Measurements from ENCODE around the gene HSPA1L. TPM values are rescaled to one million over a fixed set of nuclear protein-coding genes. Genes with fewer than 3 reads are reported as not detected.

The HSPA1L gene
- total and polyA plus RNA-seq, 2 experiments from 2014 or later: 0.44 to 0.83 TPM

DNA sequence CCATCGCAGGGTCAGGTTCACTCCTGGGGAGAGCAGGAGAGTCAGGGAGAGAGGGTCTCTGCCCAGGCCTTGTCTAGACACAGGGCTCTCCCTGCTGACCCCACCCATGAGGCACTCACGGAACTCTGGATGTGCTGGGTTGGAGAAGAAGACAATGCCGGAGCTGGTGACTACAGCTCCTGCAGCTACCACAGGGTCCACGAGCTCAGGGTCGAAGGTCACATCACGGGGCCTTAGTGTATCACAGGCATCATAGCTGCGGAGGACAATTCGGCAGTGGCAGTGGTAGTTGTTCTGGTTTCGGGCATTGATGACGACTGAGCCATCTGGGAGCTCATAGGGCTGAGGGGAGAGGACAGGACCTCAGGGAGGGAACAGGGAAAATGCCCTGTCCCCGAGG lies 44.8 kb upstream of the HSPA1L start:
- Histone ChIP-seq H4K20me1 (replicated peaks; ENCODE audit: insufficient read depth) (peaks cover 3% of the 10 kb centered on the region; the same call in 1 of the 2 replicates), H3K4me1 (ENCODE audit: insufficient read depth) (peaks cover 12% of the 10 kb centered on the region; the same call in 1 of the 2 replicates), H3K36me3 (ENCODE audit: insufficient read depth) (no peaks in the 10 kb centered on the region), H3F3A (replicated peaks; ENCODE audit: low read depth) (peaks cover 12% of the 10 kb centered on the region; the same call in 1 of the 2 replicates), H3K9me2 (ENCODE audit: insufficient read depth) (no peaks in the 10 kb centered on the region), H3K4me2 (no peak overlapping the region), H3K27me3 (ENCODE audit: insufficient read depth) (no peaks in the 10 kb centered on the region), H3K27ac (ENCODE audit: low read depth) (no peak overlapping the region), H2AFZ (no peak overlapping the region), H3K79me2 (replicated peaks; ENCODE audit: insufficient read depth) (peaks cover 8% of the 10 kb centered on the region; the same call in 1 of the 2 replicates), H3K4me3 (no peak overlapping the region)
- H3K4me3 Mint-ChIP-seq: no peak overlapping the region
- H3K9me3 Mint-ChIP-seq: peaks cover 12% of the 10 kb centered on the region
- H3K36me3 Mint-ChIP-seq (ENCODE audit: low read depth): peaks cover 28% of the 10 kb centered on the region
- no peak for DNase-seq (ENCODE audit: low spot score)
- TF ChIP-seq, protein P1, sequence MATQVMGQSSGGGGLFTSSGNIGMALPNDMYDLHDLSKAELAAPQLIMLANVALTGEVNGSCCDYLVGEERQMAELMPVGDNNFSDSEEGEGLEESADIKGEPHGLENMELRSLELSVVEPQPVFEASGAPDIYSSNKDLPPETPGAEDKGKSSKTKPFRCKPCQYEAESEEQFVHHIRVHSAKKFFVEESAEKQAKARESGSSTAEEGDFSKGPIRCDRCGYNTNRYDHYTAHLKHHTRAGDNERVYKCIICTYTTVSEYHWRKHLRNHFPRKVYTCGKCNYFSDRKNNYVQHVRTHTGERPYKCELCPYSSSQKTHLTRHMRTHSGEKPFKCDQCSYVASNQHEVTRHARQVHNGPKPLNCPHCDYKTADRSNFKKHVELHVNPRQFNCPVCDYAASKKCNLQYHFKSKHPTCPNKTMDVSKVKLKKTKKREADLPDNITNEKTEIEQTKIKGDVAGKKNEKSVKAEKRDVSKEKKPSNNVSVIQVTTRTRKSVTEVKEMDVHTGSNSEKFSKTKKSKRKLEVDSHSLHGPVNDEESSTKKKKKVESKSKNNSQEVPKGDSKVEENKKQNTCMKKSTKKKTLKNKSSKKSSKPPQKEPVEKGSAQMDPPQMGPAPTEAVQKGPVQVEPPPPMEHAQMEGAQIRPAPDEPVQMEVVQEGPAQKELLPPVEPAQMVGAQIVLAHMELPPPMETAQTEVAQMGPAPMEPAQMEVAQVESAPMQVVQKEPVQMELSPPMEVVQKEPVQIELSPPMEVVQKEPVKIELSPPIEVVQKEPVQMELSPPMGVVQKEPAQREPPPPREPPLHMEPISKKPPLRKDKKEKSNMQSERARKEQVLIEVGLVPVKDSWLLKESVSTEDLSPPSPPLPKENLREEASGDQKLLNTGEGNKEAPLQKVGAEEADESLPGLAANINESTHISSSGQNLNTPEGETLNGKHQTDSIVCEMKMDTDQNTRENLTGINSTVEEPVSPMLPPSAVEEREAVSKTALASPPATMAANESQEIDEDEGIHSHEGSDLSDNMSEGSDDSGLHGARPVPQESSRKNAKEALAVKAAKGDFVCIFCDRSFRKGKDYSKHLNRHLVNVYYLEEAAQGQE (IDR thresholded peaks at IDR 0.05; ENCODE audit: unreplicated experiment): no peak
- TF ChIP-seq, protein P2, sequence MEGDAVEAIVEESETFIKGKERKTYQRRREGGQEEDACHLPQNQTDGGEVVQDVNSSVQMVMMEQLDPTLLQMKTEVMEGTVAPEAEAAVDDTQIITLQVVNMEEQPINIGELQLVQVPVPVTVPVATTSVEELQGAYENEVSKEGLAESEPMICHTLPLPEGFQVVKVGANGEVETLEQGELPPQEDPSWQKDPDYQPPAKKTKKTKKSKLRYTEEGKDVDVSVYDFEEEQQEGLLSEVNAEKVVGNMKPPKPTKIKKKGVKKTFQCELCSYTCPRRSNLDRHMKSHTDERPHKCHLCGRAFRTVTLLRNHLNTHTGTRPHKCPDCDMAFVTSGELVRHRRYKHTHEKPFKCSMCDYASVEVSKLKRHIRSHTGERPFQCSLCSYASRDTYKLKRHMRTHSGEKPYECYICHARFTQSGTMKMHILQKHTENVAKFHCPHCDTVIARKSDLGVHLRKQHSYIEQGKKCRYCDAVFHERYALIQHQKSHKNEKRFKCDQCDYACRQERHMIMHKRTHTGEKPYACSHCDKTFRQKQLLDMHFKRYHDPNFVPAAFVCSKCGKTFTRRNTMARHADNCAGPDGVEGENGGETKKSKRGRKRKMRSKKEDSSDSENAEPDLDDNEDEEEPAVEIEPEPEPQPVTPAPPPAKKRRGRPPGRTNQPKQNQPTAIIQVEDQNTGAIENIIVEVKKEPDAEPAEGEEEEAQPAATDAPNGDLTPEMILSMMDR (conservative IDR thresholded peaks at IDR 0.05; ENCODE audit: low read depth in 2 of 2): no peak
- TF ChIP-seq CREB1 (CRISPR knock-in tag; IDR thresholded peaks at IDR 0.05; ENCODE audit: low read depth) (no peak), EZH2phosphoT487 (IDR thresholded peaks at IDR 0.05; ENCODE audit: unreplicated experiment) (no peak), POLR2AphosphoS5 (IDR thresholded peaks at IDR 0.05; ENCODE audit: low read depth) (no peak), ETS1 (IDR thresholded peaks at IDR 0.05) (no peak), EZH2 (IDR thresholded peaks at IDR 0.05; ENCODE audit: low read depth, unreplicated experiment) (no peak), ZNF331 (CRISPR knock-in tag; IDR thresholded peaks at IDR 0.05; ENCODE audit: low read depth) (no peak), NANOG (IDR thresholded peaks at IDR 0.05; ENCODE audit: borderline replicate concordance) (no peak), STAT1 (IDR thresholded peaks at IDR 0.05; ENCODE audit: unreplicated experiment) (no peak), JUNB (IDR thresholded peaks at IDR 0.05; ENCODE audit: unreplicated experiment) (no peak), ZNF114 (CRISPR knock-in tag; IDR thresholded peaks at IDR 0.05) (no peak)
- TF ChIP-seq, protein P3, sequence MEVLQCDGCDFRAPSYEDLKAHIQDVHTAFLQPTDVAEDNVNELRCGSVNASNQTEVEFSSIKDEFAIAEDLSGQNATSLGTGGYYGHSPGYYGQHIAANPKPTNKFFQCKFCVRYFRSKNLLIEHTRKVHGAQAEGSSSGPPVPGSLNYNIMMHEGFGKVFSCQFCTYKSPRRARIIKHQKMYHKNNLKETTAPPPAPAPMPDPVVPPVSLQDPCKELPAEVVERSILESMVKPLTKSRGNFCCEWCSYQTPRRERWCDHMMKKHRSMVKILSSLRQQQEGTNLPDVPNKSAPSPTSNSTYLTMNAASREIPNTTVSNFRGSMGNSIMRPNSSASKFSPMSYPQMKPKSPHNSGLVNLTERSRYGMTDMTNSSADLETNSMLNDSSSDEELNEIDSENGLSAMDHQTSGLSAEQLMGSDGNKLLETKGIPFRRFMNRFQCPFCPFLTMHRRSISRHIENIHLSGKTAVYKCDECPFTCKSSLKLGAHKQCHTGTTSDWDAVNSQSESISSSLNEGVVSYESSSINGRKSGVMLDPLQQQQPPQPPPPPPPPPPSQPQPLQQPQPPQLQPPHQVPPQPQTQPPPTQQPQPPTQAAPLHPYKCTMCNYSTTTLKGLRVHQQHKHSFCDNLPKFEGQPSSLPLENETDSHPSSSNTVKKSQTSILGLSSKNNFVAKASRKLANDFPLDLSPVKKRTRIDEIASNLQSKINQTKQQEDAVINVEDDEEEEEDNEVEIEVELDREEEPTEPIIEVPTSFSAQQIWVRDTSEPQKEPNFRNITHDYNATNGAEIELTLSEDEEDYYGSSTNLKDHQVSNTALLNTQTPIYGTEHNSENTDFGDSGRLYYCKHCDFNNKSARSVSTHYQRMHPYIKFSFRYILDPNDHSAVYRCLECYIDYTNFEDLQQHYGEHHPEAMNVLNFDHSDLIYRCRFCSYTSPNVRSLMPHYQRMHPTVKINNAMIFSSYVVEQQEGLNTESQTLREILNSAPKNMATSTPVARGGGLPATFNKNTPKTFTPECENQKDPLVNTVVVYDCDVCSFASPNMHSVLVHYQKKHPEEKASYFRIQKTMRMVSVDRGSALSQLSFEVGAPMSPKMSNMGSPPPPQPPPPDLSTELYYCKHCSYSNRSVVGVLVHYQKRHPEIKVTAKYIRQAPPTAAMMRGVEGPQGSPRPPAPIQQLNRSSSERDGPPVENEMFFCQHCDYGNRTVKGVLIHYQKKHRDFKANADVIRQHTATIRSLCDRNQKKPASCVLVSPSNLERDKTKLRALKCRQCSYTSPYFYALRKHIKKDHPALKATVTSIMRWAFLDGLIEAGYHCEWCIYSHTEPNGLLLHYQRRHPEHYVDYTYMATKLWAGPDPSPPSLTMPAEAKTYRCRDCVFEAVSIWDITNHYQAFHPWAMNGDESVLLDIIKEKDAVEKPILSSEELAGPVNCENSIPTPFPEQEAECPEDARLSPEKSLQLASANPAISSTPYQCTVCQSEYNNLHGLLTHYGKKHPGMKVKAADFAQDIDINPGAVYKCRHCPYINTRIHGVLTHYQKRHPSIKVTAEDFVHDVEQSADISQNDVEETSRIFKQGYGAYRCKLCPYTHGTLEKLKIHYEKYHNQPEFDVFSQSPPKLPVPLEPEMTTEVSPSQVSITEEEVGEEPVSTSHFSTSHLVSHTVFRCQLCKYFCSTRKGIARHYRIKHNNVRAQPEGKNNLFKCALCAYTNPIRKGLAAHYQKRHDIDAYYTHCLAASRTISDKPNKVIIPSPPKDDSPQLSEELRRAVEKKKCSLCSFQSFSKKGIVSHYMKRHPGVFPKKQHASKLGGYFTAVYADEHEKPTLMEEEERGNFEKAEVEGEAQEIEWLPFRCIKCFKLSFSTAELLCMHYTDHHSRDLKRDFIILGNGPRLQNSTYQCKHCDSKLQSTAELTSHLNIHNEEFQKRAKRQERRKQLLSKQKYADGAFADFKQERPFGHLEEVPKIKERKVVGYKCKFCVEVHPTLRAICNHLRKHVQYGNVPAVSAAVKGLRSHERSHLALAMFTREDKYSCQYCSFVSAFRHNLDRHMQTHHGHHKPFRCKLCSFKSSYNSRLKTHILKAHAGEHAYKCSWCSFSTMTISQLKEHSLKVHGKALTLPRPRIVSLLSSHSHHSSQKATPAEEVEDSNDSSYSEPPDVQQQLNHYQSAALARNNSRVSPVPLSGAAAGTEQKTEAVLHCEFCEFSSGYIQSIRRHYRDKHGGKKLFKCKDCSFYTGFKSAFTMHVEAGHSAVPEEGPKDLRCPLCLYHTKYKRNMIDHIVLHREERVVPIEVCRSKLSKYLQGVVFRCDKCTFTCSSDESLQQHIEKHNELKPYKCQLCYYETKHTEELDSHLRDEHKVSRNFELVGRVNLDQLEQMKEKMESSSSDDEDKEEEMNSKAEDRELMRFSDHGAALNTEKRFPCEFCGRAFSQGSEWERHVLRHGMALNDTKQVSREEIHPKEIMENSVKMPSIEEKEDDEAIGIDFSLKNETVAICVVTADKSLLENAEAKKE (CRISPR knock-in tag; IDR thresholded peaks at IDR 0.05): no peak
- no peak overlapping the region for H3K27ac Mint-ChIP-seq
- H3K27me3 Mint-ChIP-seq (ENCODE audit: insufficient read depth, low read depth, poor library complexity): peaks cover 18% of the 10 kb centered on the region
- ATAC-seq: no peak
- H3K4me1 Mint-ChIP-seq: peaks cover 7% of the 10 kb centered on the region

Data from GM23338 (cell line).